Nephron (organoid): ENCODE results near the gene AAGAB.

ENCODE experiments used
- H3K27ac Mint-ChIP-seq, 3 experiments: 2 replicates each; pipeline ENCODE4 v1.8.0; 2020; ENCODE audit warnings: mixed read lengths in 3 of 3, mild to moderate bottlenecking in 2 of 3, moderate library complexity in 1 of 3
- H3K27me3 Mint-ChIP-seq: 2 replicates; pipeline ENCODE4 v1.8.0; 2021; ENCODE audit warnings: low read depth, mild to moderate bottlenecking, moderate library complexity, mixed read lengths
- H3K36me3 Mint-ChIP-seq: 2 replicates; pipeline ENCODE4 v1.8.0; 2020; ENCODE audit warnings: low read depth, mixed read lengths
- H3K4me1 Mint-ChIP-seq: 2 replicates; pipeline ENCODE4 v1.8.0; 2020; ENCODE audit warnings: mixed read lengths
- H3K4me3 Mint-ChIP-seq, 3 experiments: 2 replicates each; pipeline ENCODE4 v1.8.0; 2020; ENCODE audit warnings: mild to moderate bottlenecking in 3 of 3, mixed read lengths in 3 of 3, moderate library complexity in 2 of 3
- H3K9me3 Mint-ChIP-seq: 2 replicates; pipeline ENCODE4 v1.8.0; 2020; ENCODE audit warnings: mixed read lengths
- TF ChIP-seq, protein P1 (sequence below), 3 experiments: fragments of 200-600 bp; sonication (generic); IDR thresholded peaks; one replicate each; pipeline ENCODE4 v1.5.0; 2021; ENCODE audit warnings: antibody characterized with exemption in 3 of 3; ENCODE audit not compliant: unreplicated experiment in 3 of 3

Gene AAGAB

DNA sequence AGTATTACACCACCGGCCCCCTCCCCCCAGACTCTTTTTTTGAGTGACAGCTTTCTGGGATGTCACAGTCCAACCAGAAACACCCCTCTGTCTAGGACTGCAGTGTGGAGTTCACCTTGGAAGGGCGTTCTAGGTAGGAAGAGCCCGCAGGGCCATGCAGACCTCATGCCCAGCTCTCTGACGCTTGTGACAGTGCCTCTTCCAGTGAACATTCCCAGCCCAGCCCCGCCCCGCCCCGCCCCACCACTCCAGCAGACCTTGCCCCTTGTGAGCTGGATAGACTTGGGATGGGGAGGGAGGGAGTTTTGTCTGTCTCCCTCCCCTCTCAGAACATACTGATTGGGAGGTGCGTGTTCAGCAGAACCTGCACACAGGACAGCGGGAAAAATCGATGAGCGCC, 63.6 kb downstream of the AAGAB start:
- H3K27ac Mint-ChIP-seq = peak overlapping the region in 1 of 3 experiments; percentile 65
- no peaks in the 10 kb centered on the region for H3K9me3 Mint-ChIP-seq
- peaks cover 53% of the 10 kb centered on the region for H3K4me1 Mint-ChIP-seq
- H3K4me3 Mint-ChIP-seq = no peak overlapping the region
- peaks cover 84% of the 10 kb centered on the region for H3K36me3 Mint-ChIP-seq
- TF ChIP-seq, protein P1, sequence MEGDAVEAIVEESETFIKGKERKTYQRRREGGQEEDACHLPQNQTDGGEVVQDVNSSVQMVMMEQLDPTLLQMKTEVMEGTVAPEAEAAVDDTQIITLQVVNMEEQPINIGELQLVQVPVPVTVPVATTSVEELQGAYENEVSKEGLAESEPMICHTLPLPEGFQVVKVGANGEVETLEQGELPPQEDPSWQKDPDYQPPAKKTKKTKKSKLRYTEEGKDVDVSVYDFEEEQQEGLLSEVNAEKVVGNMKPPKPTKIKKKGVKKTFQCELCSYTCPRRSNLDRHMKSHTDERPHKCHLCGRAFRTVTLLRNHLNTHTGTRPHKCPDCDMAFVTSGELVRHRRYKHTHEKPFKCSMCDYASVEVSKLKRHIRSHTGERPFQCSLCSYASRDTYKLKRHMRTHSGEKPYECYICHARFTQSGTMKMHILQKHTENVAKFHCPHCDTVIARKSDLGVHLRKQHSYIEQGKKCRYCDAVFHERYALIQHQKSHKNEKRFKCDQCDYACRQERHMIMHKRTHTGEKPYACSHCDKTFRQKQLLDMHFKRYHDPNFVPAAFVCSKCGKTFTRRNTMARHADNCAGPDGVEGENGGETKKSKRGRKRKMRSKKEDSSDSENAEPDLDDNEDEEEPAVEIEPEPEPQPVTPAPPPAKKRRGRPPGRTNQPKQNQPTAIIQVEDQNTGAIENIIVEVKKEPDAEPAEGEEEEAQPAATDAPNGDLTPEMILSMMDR (IDR thresholded peaks at IDR 0.05; ENCODE audit: unreplicated experiment in 3 of 3) = no peak
- H3K27me3 Mint-ChIP-seq = no peaks in the 10 kb centered on the region

DNA sequence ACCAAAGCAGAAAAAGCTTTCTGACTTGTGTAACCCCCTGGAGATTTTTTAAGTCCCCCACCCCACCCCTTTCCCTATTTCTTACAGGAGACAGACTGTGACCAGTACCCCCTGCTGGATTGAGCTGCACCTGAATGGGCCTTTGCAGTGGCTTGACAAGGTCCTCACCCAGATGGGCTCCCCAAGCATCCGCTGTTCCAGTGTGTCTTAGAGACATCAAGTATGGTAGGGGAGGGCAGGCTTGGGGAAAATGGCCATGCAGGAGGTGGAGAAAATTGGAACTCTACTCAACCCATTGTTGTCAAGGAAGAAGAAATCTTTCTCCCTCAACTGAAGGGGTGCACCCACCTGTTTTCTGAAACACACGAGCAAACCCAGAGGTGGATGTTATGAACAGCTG, 64.1 kb downstream of the AAGAB start:
- Mint-ChIP-seq H3K4me3 (no peak overlapping the region), H3K9me3 (no peaks in the 10 kb centered on the region), H3K36me3 (peaks cover 85% of the 10 kb centered on the region), H3K27ac (no peak overlapping the region), H3K27me3 (no peaks in the 10 kb centered on the region), H3K4me1 (peaks cover 58% of the 10 kb centered on the region)
- TF ChIP-seq, protein P1 (IDR thresholded peaks at IDR 0.05; ENCODE audit: unreplicated experiment in 3 of 3) = no peak

DNA sequence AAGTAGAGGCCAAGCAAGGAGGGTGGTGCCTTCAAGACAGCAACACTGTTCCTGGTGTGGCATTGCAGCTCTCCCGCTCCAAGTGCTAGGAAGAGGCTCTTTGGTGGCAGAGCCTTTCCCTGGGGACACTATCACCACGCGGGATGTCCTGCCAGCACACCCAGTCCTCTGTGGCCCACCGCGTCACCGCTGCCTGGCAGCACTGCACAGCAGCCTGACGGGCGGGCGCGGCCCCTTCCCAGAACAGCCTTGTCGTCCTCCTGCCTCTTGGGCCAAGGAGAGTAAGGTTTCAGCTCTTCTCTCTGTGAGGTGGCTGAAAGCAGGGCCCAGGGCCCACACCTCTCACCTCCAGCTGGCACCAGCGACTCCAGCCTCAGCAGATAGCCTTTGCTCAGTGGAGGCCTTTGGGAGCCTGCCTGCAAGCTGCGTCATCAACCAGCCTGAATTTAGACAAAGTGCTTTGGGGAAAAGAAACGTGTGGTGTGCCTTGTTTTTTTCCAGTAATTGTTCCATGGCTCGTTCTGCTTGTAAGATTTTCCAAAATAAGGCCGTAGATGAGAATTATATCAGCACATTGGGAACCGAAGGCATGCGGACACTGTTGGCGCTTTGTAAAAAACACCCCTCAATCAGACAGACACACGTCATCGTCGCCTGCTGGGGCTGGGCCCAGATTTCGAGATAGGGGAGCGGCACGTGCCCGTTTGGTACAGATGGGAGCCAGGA, 65.0 kb downstream of the AAGAB start:
- Mint-ChIP-seq H3K27ac (peak overlapping the region in 2 of 3 experiments; percentile 94 to 97), H3K36me3 (peaks cover 85% of the 10 kb centered on the region), H3K4me1 (peaks cover 63% of the 10 kb centered on the region), H3K4me3 (no peak overlapping the region), H3K27me3 (no peaks in the 10 kb centered on the region), H3K9me3 (no peaks in the 10 kb centered on the region)
- TF ChIP-seq, protein P1 (IDR thresholded peaks at IDR 0.05; ENCODE audit: unreplicated experiment in 3 of 3) = no peak

DNA sequence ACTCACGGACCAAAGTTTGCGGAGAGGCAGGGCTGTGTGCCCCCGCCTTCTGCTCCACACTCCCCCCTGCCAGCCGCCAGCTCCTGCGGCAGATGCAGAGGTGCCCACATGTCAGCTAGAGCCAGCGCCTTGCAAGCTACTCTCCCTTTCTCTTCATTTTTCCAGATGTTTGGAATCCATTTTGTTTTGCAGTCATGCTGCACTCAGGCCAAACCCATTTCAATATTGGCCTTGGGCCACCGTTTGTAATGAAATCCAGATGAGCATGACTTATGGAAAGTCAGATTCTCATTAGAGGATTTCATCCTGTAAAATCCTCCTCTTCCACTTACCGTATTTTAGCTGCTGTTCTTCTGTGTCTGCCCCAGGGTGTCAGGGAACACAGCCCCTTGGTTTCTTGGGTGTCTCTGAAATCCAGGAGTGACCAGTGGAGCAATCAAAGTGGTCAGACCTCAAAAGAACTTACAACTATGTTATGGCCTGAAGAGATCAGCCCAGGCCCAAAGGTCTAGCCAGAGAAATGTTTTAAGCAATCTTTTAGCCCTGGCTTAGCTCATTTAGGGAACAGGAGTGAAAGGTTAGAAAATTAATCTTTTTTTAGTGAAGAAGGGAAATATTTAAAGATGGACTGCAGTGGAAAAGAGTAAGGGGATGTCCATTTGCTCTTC, 65.8 kb downstream of the AAGAB start:
- Mint-ChIP-seq H3K4me3 (peak overlapping the region in 2 of 3 experiments; percentile 2 to 21), H3K36me3 (peaks cover 87% of the 10 kb centered on the region), H3K27me3 (no peaks in the 10 kb centered on the region), H3K27ac (peak overlapping the region; percentile 94 to 99 (median 97)), H3K9me3 (no peaks in the 10 kb centered on the region), H3K4me1 (peaks cover 59% of the 10 kb centered on the region)
- TF ChIP-seq, protein P1 (IDR thresholded peaks at IDR 0.05; ENCODE audit: unreplicated experiment in 3 of 3) = no peak

DNA sequence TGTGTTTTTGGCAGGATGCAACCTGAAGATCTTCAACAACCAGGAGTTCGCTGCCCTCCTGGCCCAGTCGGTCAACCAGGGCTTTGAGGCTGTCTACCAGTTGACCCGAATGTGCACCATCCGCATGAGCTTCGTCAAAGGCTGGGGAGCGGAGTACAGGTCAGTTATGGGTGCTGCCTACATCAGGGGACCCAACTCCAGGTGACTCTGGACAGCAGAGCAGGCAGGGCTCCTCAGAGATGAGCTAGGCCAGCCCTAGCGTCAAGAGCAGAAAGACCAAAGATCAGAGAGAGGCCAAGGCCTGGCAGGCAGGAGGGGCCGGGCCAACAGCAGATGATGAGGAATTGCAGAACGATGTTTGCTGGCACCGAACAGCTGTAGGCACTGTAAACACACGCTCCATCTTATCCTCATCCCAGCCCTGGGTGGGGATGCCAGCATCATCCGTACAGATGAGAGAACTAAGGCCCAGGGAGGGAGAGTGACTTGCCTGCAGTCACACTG, 67.1 kb downstream of the AAGAB start:
- Mint-ChIP-seq H3K27ac (peak overlapping the region in 2 of 3 experiments; percentile 39 to 44), H3K27me3 (no peaks in the 10 kb centered on the region), H3K36me3 (peaks cover 82% of the 10 kb centered on the region), H3K4me3 (no peak overlapping the region), H3K4me1 (peaks cover 51% of the 10 kb centered on the region), H3K9me3 (no peaks in the 10 kb centered on the region)
- TF ChIP-seq, protein P1 (IDR thresholded peaks at IDR 0.05; ENCODE audit: unreplicated experiment in 3 of 3) = no peak
